Measurements from ENCODE around the gene PYHIN1. TPM values are rescaled to one million over a fixed set of nuclear protein-coding genes. Genes with fewer than 3 reads are reported as not detected.

PYHIN1 gene
- total and polyA plus RNA-seq, 7 donors: 0.36 to 3.5 (median 0.83) TPM; not detected in 2

DNA sequence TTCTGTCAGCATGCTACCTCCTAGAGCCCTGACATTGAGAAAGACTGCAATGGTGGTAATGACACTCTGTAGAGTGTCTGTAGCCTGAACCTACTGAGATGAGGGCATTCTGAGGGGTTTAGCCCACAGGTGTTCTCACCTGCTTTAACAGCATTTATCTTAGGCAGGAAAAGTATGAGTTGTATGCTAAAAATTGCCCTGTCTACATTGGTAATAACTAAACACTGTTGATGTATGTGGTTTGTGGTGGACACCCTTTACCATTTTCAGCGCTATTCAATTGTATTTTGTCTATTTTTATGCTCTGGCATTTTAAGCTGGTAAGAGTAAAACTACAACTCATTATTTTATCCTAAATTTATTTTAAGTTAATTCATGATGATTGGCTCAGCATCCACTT lies 10.0 kb downstream of the PYHIN1 start:
- Histone ChIP-seq H3K4me1 (no peaks in the 10 kb centered on the region), H3K27me3 (no peaks in the 10 kb centered on the region), H3K27ac (no peak overlapping the region), H3K4me3 (no peak overlapping the region), H3K9me3 (no peaks in the 10 kb centered on the region), H3K36me3 (no peaks in the 10 kb centered on the region)
- no peak for TF ChIP-seq EP300 (IDR thresholded peaks at IDR 0.05)
- no peak for TF ChIP-seq POLR2AphosphoS5 (IDR thresholded peaks at IDR 0.05)
- TF ChIP-seq POLR2A (IDR thresholded peaks at IDR 0.05): no peak
- TF ChIP-seq, protein P1, sequence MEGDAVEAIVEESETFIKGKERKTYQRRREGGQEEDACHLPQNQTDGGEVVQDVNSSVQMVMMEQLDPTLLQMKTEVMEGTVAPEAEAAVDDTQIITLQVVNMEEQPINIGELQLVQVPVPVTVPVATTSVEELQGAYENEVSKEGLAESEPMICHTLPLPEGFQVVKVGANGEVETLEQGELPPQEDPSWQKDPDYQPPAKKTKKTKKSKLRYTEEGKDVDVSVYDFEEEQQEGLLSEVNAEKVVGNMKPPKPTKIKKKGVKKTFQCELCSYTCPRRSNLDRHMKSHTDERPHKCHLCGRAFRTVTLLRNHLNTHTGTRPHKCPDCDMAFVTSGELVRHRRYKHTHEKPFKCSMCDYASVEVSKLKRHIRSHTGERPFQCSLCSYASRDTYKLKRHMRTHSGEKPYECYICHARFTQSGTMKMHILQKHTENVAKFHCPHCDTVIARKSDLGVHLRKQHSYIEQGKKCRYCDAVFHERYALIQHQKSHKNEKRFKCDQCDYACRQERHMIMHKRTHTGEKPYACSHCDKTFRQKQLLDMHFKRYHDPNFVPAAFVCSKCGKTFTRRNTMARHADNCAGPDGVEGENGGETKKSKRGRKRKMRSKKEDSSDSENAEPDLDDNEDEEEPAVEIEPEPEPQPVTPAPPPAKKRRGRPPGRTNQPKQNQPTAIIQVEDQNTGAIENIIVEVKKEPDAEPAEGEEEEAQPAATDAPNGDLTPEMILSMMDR (IDR thresholded peaks at IDR 0.05): no peak
- intact Hi-C loops (cut with DNase I): no loop called here
- no peak for DNase-seq
- 93% methylated on average over 1 of the region's 1 CpG for WGBS, 2 donors

DNA sequence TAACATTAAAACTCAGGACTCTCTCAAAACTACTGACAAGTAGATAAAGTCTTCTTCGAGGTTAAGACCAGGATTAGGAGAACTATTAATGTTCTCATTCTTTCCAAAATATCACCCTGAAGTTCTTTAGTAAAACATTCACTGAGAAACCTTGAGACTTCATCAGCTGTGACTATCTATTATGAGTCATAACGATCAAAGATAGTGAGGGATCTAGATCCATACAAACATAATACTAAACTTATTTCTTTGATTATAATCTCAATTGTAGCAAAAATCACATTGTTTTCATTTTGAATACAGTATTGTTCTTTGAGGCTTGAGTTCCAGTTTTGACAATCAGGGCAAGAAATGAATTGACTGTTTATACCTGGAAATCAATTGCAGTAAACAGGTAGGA lies 11.1 kb downstream of the PYHIN1 start:
- Histone ChIP-seq H3K27ac (no peak overlapping the region), H3K36me3 (no peaks in the 10 kb centered on the region), H3K9me3 (no peaks in the 10 kb centered on the region), H3K27me3 (no peaks in the 10 kb centered on the region), H3K4me1 (no peaks in the 10 kb centered on the region), H3K4me3 (no peak overlapping the region)
- TF ChIP-seq POLR2A (IDR thresholded peaks at IDR 0.05) (no peak), EP300 (IDR thresholded peaks at IDR 0.05) (no peak), POLR2AphosphoS5 (IDR thresholded peaks at IDR 0.05) (no peak)
- TF ChIP-seq, protein P1 (IDR thresholded peaks at IDR 0.05): no peak
- WGBS, 2 donors: 72 to 84% methylated on average over 2 of the region's 2 CpGs
- intact Hi-C loops (cut with DNase I): no loop called here
- DNase-seq: no peak

DNA sequence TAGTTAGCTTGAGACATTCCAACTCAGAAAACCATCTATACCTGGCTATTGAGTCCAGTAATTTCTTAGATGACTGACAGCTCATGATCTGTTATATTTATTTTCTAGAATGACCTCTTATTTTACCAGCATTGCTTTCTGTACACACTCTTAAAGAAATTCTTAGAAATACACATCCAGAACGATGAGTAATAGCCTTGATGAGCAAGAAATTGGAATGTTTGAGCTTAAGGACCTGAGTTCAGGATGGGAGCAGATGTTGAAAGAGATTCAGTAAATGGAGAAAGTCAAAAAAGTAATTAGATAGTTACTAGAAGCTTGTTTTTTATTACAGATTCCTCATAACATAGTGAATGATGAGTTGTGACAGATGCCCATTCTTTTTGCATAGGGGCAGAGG lies 11.7 kb downstream of the PYHIN1 start:
- Histone ChIP-seq H3K4me1 (no peaks in the 10 kb centered on the region), H3K4me3 (no peak overlapping the region), H3K9me3 (no peaks in the 10 kb centered on the region), H3K27ac (no peak overlapping the region), H3K36me3 (no peaks in the 10 kb centered on the region), H3K27me3 (no peaks in the 10 kb centered on the region)
- 48 to 75% methylated on average over 1 of the region's 1 CpG for WGBS, 2 donors
- intact Hi-C loops (cut with DNase I): no loop called here
- no peak for TF ChIP-seq POLR2AphosphoS5 (IDR thresholded peaks at IDR 0.05)
- TF ChIP-seq EP300 (IDR thresholded peaks at IDR 0.05): no peak
- TF ChIP-seq, protein P1 (IDR thresholded peaks at IDR 0.05): no peak
- TF ChIP-seq POLR2A (IDR thresholded peaks at IDR 0.05): no peak
- no peak for DNase-seq

DNA sequence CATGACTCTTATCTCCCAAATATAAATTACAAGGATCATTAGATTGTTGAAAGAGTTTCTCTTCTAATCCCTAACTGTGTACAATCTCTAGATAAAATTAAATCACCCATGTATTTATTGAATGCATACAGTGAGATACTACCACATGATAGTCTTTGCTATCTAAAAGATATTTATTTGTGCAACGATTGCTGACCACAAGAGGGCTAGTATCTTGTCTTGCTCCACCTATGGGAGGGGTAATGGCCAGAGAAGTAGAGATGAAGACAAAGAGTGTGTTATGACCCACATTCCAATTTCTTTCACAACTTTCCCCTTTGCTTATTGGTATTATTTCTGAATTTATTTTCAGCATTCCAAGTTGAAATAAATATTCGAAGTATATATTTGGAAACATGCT lies 13.7 kb downstream of the PYHIN1 start:
- Histone ChIP-seq H3K27me3 (no peaks in the 10 kb centered on the region), H3K36me3 (no peaks in the 10 kb centered on the region), H3K9me3 (no peaks in the 10 kb centered on the region), H3K4me3 (no peak overlapping the region), H3K27ac (no peak overlapping the region), H3K4me1 (no peaks in the 10 kb centered on the region)
- TF ChIP-seq, protein P1 (IDR thresholded peaks at IDR 0.05): no peak
- TF ChIP-seq POLR2AphosphoS5 (IDR thresholded peaks at IDR 0.05): no peak
- no peak for DNase-seq
- WGBS, 2 donors: 64 to 76% methylated on average over 2 of the region's 2 CpGs
- intact Hi-C loops (cut with DNase I): no loop called here

DNA sequence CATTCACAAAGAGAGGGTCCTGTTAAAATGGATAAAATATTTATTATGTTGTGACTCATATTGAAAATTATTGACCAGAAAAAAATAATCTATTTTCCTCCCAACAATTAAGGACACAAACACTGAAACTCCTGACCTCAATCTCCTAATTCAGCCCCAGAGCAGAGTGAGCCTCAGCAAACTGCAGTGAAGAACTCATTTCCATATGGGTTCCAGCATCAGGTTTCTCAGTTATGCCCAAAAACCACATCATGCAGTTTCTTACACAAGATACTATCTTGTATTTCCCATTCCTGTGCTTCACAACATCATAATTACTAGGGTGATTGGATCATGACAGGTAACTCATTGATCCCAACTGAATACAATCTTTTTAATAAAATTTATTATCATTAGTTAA lies 15.4 kb downstream of the PYHIN1 start:
- TF ChIP-seq POLR2A (IDR thresholded peaks at IDR 0.05): no peak
- no peak for TF ChIP-seq EP300 (IDR thresholded peaks at IDR 0.05)
- TF ChIP-seq, protein P1 (IDR thresholded peaks at IDR 0.05): no peak
- no peak for TF ChIP-seq POLR2AphosphoS5 (IDR thresholded peaks at IDR 0.05)
- Histone ChIP-seq H3K27ac (no peak overlapping the region), H3K36me3 (no peaks in the 10 kb centered on the region), H3K4me3 (no peak overlapping the region), H3K27me3 (no peaks in the 10 kb centered on the region), H3K4me1 (no peaks in the 10 kb centered on the region), H3K9me3 (no peaks in the 10 kb centered on the region)
- no peak for DNase-seq
- intact Hi-C loops (cut with DNase I): no loop called here
